Duodenal mucosa (tissue), 2 donors: ENCODE measurements around the gene ASTN2.

Experiments
- H3K27ac ChIP-seq: one replicate; pipeline ENCODE4 v1.7.0; 2013; ENCODE audit warnings: low read depth, low read length
- H3K27me3 ChIP-seq, 2 donors: one replicate each; pipeline ENCODE4 v1.7.0; 2013; ENCODE audit warnings: low read length in 2 of 2, control low read depth in 1 of 2; ENCODE audit not compliant: insufficient read depth in 2 of 2, control insufficient read depth in 1 of 2
- H3K36me3 ChIP-seq, 2 donors: one replicate each; pipeline ENCODE4 v1.7.0; 2013; ENCODE audit warnings: low read length in 2 of 2, control low read depth in 1 of 2; ENCODE audit not compliant: insufficient read depth in 2 of 2, control insufficient read depth in 1 of 2
- H3K4me1 ChIP-seq, 2 donors: one replicate each; pipeline ENCODE4 v1.7.0; 2013; ENCODE audit warnings: low read length in 2 of 2, control low read depth in 1 of 2; ENCODE audit not compliant: insufficient read depth in 2 of 2, control insufficient read depth in 1 of 2
- H3K4me3 ChIP-seq, 2 donors: one replicate each; pipeline ENCODE4 v1.7.0; 2013; ENCODE audit warnings: low read length in 2 of 2, low read depth in 1 of 2
- H3K9ac ChIP-seq, 2 donors: one replicate each; pipeline ENCODE4 v1.7.0; 2013; ENCODE audit warnings: low read length in 2 of 2, low read depth in 1 of 2
- H3K9me3 ChIP-seq, 2 donors: one replicate each; pipeline ENCODE4 v1.7.0; 2013; ENCODE audit warnings: low read length in 2 of 2, control low read depth in 1 of 2; ENCODE audit not compliant: control insufficient read depth in 1 of 2

Gene ASTN2

DNA sequence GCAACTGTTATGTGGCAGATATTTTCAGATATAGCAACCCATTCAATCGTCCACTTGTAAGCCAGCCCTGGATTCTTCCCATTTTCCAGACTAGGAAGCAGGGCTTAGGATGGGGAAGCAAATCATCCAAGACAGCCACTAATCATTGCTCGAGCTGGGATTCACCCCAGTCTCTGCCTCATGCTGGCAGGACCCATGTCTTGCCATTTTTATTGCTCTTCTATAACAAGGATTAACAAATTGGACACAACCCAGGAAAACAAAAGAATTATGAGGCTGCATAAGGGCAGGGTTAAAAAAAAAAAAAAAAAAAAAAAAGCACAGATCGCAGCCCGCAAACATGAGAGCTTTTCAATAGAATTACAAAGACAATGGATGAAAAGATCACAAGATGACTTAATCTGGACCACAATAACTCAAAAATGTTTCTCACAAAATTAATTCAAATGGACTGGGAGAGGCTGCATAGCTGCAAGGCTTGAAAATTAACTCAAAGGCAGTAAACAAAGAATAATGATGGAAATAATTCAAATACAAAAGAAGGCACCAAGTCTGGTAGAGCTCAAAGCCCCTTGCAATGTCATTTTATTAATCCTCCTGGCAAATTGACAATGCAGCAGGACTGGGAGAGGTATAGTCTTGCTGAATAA, 40.7 kb downstream of the ASTN2 start:
- no peaks in the 10 kb centered on the region for H3K36me3 ChIP-seq
- no peak overlapping the region for H3K9ac ChIP-seq
- no peak overlapping the region for H3K4me3 ChIP-seq
- no peak overlapping the region for H3K27ac ChIP-seq
- no peaks in the 10 kb centered on the region for H3K4me1 ChIP-seq
- no peaks in the 10 kb centered on the region for H3K9me3 ChIP-seq
- no peaks in the 10 kb centered on the region for H3K27me3 ChIP-seq

DNA sequence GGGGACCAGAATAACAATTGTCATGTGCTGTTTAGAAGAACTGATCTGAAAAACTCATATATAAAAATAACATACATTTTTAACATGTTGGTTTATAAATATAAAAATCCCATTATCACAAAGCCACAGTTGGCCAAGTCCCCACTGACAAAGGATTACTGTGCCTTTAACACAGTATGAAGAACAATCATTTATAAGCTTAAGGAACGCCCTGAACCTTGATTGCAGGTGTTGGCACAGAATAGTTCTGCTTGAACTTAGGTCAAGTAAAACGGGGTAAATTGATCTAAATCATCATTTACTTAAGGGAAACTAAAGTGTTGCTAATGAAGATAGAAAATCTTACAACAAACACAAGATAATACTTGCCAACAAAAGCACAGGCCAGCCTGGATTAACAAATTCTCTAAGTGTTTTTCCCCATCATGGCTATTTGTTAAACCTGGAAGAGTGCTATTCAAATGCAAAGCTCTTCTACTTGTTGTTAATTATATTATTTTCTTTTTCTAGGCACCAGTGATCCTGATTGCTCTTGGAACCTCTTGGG, 46.1 kb downstream of the ASTN2 start:
- Histone ChIP-seq H3K9ac (no peak overlapping the region), H3K4me1 (no peaks in the 10 kb centered on the region), H3K4me3 (no peak overlapping the region), H3K27ac (no peak overlapping the region), H3K36me3 (no peaks in the 10 kb centered on the region), H3K9me3 (no peaks in the 10 kb centered on the region), H3K27me3 (no peaks in the 10 kb centered on the region)

DNA sequence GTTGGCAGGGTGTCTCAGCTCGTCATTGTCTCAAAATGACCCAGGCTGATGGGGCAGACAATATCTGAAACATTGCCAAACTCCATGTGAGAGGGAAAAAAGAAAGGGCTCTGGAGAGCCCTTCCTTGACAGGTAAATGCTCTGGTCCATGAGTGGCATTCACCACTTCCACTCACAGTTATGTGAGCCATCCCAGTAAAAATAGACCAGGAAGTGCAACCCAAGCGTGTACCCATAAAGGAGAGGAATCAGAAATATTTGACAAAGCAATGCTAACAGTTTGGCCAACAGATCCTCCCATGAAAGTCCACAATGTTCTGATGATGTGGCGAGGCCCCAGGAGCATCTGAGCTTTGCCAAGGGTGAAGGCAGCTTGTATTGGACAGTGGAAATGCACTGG, 49.4 kb downstream of the ASTN2 start:
- H3K27ac ChIP-seq, result no peak overlapping the region
- no peaks in the 10 kb centered on the region for H3K4me1 ChIP-seq
- no peaks in the 10 kb centered on the region for H3K36me3 ChIP-seq
- no peaks in the 10 kb centered on the region for H3K27me3 ChIP-seq
- H3K4me3 ChIP-seq, result no peak overlapping the region
- no peak overlapping the region for H3K9ac ChIP-seq
- no peaks in the 10 kb centered on the region for H3K9me3 ChIP-seq

DNA sequence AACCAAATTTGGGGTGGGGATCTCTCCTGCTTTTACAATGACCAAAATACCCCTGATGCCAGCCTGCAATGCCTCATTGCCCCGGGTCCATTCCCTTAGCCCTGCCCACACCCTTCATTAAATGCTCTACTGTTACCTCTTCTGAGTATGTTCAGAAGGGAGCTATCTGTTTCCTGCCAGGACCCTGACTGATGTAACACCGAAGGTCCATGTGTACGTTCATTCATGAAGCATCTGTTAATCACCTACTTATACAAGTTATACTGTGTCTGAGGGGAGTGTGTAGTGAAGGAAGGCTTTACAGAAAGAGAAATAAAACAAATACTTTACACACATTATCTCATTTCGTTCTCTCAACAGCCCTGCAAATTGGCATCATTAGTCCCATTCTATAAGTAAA, 51.9 kb downstream of the ASTN2 start:
- Histone ChIP-seq H3K9ac (no peak overlapping the region), H3K9me3 (no peaks in the 10 kb centered on the region), H3K4me1 (no peaks in the 10 kb centered on the region), H3K36me3 (no peaks in the 10 kb centered on the region), H3K27me3 (no peaks in the 10 kb centered on the region), H3K4me3 (no peak overlapping the region), H3K27ac (no peak overlapping the region)

DNA sequence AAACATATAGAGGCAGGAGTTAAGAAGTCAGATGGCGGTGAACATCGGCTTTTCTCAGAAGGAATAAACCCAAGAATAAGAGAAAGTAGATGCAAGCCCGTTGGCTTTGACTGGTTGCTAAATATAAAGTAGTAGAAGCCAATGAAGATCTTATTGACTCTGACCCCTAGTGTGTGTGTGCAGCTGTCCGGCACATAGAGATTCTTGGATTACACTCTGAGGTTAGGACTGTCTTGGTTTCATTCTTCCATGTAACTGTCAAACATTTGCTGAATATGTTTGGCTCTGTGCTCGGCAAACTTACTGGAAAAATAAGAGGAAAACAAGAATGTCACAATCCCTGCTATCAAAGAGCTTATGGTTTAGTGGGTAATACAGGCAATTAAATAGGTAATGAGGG, 54.9 kb downstream of the ASTN2 start:
- H3K4me1 ChIP-seq, result no peaks in the 10 kb centered on the region
- H3K9me3 ChIP-seq, result no peaks in the 10 kb centered on the region
- no peak overlapping the region for H3K4me3 ChIP-seq
- H3K27ac ChIP-seq, result no peak overlapping the region
- no peaks in the 10 kb centered on the region for H3K27me3 ChIP-seq
- no peaks in the 10 kb centered on the region for H3K36me3 ChIP-seq
- no peak overlapping the region for H3K9ac ChIP-seq

DNA sequence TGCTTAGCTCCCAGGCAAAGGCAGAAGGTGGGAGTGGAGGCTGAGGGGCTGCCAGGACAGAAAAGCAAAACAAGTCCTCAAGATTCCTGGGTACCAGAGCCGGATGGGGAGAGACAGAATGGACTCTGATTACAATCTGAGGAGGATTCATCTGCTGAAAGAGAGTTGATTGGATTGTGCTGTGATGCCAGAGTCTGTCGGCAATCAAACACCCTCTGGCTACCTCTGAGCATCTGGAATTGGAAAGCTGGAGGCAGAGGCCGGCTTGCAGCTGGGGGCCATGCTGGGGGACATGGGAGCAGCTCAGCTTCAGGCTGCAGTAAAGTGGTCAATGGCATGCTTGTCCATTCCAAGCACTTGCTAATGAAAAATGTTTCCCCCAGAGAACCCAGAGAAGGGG, 59.3 kb downstream of the ASTN2 start:
- H3K4me3 ChIP-seq, result no peak overlapping the region
- no peak overlapping the region for H3K27ac ChIP-seq

DNA sequence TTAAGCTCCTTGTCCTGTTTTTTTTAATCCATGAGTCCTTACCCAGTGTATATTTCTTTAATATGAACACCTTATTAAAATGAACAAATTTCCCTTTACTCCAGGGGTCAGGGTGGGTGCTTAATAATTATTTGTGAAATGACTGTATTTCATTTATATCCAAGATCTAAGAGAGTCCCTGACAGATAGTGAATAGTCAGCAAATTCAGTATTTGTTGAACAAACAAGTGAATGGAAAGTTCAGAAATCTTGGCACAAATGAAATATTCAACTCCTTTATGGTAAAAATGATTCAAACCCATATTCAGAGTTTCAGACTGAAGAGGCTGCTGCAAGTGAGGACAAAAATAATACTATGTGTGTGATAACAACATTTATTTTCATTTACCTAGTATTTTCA, 59.9 kb downstream of the ASTN2 start:
- Histone ChIP-seq H3K9ac (no peak overlapping the region), H3K27ac (no peak overlapping the region), H3K9me3 (no peaks in the 10 kb centered on the region)

More for the DNA sequence above, 59.3 kb downstream of the ASTN2 start:
- no peaks in the 10 kb centered on the region for H3K27me3 ChIP-seq
- H3K9me3 ChIP-seq, result no peaks in the 10 kb centered on the region
- no peak overlapping the region for H3K9ac ChIP-seq
- H3K36me3 ChIP-seq, result no peaks in the 10 kb centered on the region
- no peaks in the 10 kb centered on the region for H3K4me1 ChIP-seq

DNA sequence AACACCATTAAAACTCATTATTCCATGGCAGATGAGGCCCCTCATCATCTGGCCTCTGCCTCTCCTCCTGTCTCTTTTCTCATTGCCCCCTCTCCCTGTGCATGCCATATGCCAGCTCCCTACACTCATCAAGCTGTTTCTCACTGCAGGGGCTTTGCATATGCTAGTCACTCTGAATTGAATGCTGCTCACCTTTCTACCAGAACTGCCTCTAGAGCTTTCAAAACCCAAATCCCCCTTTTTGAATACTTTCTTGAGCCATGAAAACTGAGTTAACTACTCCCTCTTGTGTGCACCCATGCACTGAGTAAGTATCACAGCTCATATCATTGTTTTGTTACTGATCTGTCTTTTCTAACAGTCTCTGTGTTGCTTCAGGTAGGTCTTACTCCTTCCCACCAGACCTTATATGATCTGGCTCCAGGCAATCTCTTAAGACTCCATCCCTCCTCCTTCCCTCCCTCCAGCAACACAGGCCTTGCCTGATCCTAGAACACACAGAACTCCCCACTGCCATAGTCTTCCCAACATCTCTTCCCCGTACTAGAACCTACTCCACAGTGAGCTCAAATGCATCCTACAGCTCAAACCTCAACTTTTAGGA, 60.5 kb downstream of the ASTN2 start:
- Histone ChIP-seq H3K36me3 (no peaks in the 10 kb centered on the region), H3K9me3 (no peaks in the 10 kb centered on the region), H3K9ac (no peak overlapping the region), H3K27me3 (no peaks in the 10 kb centered on the region), H3K4me1 (no peaks in the 10 kb centered on the region), H3K4me3 (no peak overlapping the region), H3K27ac (no peak overlapping the region)

More for the DNA sequence above, 59.9 kb downstream of the ASTN2 start:
- Histone ChIP-seq H3K4me1 (no peaks in the 10 kb centered on the region), H3K36me3 (no peaks in the 10 kb centered on the region), H3K27me3 (no peaks in the 10 kb centered on the region), H3K4me3 (no peak overlapping the region)

DNA sequence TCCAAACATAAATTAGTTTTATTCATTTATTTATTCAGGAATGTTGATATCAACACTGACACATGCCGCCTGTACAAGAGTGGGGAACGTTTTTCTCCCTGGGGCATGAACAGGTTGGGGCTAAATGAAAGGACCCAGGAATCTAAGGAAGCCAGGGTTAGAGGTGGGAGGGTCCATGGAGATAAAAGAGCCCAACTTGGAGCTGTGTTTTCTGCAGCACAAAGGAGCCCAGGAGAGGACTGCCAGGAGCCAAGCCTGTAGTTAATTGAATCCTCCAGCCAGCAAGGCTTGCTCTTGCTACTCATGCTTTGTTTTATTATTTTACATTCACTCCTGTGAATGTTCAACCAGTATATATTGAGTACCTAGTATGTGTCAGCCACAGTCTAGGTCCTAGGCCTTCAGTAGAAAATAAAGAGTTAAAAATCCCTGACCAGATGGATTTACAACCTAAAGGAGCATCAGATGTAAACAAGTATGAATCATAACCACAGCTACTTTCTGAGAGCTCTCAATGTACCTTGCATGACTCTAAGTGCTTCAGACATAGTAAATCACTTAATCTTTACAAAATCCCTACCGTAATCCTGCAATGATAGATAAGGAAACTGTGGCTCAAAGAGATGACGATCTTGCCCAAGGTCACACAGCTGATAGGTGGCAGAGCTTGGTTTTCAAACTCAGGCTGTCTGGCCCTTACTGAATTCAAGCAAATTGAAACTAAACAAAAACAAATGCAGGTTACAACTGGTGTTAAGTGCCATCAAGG, 69.8 kb downstream of the ASTN2 start:
- Histone ChIP-seq H3K9me3 (no peaks in the 10 kb centered on the region), H3K36me3 (no peaks in the 10 kb centered on the region), H3K4me1 (no peaks in the 10 kb centered on the region), H3K9ac (no peak overlapping the region), H3K27ac (no peak overlapping the region), H3K4me3 (no peak overlapping the region), H3K27me3 (peaks cover 0 to 2% of the 10 kb centered on the region in 2 donors)

DNA sequence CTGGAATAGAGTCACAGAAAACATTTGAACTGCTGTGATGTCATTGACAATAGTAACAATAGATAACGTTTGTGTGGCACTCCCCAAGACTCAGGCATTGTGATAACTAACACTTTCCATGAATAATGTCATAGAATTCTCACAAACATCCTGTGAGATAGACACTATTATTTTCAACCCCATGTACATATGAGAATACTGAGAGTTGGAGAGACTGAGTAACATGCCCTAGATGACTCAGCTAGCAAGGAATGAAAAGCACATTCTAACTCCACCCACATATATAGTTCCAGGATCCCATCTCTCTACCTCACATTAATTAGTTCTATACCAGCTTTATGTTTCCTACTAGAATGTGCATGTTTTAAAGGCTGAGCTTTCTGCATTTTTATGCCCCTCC, 71.4 kb downstream of the ASTN2 start:
- no peak overlapping the region for H3K9ac ChIP-seq
- no peaks in the 10 kb centered on the region for H3K9me3 ChIP-seq
- H3K4me1 ChIP-seq, result no peaks in the 10 kb centered on the region
- no peak overlapping the region for H3K27ac ChIP-seq
- H3K4me3 ChIP-seq, result no peak overlapping the region
- H3K36me3 ChIP-seq, result no peaks in the 10 kb centered on the region
- peaks cover 0 to 2% of the 10 kb centered on the region in 2 donors for H3K27me3 ChIP-seq
